ENCODE data around the gene FANCI. TPM values are rescaled to one million over a fixed set of nuclear protein-coding genes. Genes with fewer than 3 reads are reported as not detected.

FANCI gene
- total and polyA plus RNA-seq, 7 donors, result 2.0 to 16.0 (median 2.8) TPM

DNA sequence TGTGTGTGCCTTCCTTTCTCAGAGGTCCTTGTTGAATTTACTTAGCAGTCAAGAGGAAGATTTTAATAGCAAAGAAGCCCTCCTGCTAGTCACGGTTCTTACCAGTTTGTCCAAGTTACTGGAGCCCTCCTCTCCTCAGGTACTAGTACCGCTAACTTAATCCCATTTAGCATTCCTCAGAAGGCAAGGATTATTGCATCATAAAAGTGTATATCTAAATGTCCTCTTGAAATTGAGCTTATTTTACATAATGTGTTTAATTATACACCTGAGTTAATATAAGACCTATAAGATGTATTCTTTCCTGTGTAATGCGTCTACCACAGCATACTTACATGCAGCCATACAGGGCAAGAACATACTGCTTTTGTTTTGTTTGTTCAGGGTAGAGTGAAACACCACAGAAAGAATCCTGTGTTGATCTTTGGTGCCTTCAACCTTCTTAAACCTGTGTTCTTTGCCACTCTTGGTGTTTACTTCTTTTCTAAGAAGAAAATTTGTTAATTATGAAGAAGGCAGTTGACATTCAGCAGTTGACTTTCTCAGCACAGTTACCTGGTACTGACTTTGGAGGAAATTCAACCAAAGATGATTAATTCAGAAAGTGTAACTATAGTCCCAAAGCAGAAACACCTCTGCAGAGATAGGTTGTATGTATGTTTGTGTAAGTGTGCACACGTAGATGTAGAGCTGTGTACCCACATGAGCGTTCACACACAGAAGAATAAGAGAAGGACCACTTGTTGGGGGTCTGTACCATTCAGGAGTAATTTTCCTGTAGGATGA is 57.7 kb downstream of the FANCI start:
- intact Hi-C loops (cut with DNase I), result loop anchor here (2.0 kb wide), 1 partner anchor 19 kb away; no protein-coding TSS in a partner anchor
- 85 to 93% methylated on average over 5 of the region's 5 CpGs for WGBS, 2 donors
- Histone ChIP-seq H3K36me3 (no peaks in the 10 kb centered on the region), H3K4me3 (no peak overlapping the region), H3K9me3 (no peaks in the 10 kb centered on the region), H3K27ac (no peak overlapping the region), H3K4me1 (no peaks in the 10 kb centered on the region), H3K27me3 (no peaks in the 10 kb centered on the region)
- TF ChIP-seq POLR2AphosphoS5 (IDR thresholded peaks at IDR 0.05), result no peak
- no peak for TF ChIP-seq POLR2A (IDR thresholded peaks at IDR 0.05)
- TF ChIP-seq, protein P1, sequence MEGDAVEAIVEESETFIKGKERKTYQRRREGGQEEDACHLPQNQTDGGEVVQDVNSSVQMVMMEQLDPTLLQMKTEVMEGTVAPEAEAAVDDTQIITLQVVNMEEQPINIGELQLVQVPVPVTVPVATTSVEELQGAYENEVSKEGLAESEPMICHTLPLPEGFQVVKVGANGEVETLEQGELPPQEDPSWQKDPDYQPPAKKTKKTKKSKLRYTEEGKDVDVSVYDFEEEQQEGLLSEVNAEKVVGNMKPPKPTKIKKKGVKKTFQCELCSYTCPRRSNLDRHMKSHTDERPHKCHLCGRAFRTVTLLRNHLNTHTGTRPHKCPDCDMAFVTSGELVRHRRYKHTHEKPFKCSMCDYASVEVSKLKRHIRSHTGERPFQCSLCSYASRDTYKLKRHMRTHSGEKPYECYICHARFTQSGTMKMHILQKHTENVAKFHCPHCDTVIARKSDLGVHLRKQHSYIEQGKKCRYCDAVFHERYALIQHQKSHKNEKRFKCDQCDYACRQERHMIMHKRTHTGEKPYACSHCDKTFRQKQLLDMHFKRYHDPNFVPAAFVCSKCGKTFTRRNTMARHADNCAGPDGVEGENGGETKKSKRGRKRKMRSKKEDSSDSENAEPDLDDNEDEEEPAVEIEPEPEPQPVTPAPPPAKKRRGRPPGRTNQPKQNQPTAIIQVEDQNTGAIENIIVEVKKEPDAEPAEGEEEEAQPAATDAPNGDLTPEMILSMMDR (IDR thresholded peaks at IDR 0.05), result no peak
- TF ChIP-seq EP300 (IDR thresholded peaks at IDR 0.05), result no peak
- DNase-seq, result no peak

DNA sequence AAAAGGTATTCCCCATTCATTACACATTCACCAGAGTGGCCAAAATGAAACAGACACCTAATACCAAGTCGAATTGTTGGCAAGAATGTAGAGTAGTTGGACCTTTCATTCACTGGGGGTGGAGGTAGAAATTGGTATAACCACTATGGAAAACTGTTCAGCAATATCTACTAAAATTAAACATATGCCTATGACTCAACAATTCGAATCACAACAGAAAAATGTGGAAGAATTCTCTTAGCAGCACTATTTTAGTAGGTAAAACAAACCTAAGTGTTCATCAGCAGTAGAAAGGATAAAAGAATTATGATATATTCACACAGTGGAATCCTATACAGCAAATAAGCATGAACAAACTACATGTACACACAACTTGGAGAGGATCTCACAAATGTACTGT is 60.2 kb downstream of the FANCI start:
- Histone ChIP-seq H3K36me3 (no peaks in the 10 kb centered on the region), H3K4me3 (no peak overlapping the region), H3K9me3 (no peaks in the 10 kb centered on the region), H3K4me1 (no peaks in the 10 kb centered on the region), H3K27me3 (no peaks in the 10 kb centered on the region), H3K27ac (no peak overlapping the region)
- WGBS, 2 donors, result 87 to 96% methylated on average over 2 of the region's 2 CpGs
- TF ChIP-seq POLR2AphosphoS5 (IDR thresholded peaks at IDR 0.05), result no peak
- TF ChIP-seq EP300 (IDR thresholded peaks at IDR 0.05), result no peak
- TF ChIP-seq, protein P1 (IDR thresholded peaks at IDR 0.05), result no peak
- no peak for TF ChIP-seq POLR2A (IDR thresholded peaks at IDR 0.05)
- no peak for DNase-seq
- intact Hi-C loops (cut with DNase I), result loop anchor here (2.0 kb wide), 1 partner anchor 17 kb away; no protein-coding TSS in a partner anchor

DNA sequence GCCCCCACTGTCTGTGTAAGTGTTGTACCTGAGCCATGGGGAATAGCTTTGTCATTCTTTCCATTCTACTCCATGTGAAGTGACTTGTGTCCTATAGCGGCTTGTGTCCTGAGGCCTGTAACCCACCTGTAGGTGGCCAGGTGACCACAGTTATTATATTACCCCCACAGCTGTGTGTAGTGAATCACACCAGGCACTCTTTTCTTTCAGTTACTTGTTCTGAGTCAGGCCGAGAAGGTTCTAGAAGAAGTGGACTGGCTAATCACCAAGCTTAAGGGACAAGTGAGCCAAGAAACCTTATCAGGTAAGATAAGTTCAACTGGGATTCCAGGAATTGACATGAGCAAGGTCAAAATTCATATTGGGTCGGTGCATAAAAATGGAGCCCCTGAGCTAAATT is 61.6 kb downstream of the FANCI start:
- no peak for DNase-seq
- TF ChIP-seq, protein P1 (IDR thresholded peaks at IDR 0.05), result no peak
- TF ChIP-seq POLR2A (IDR thresholded peaks at IDR 0.05), result no peak
- no peak for TF ChIP-seq EP300 (IDR thresholded peaks at IDR 0.05)
- TF ChIP-seq POLR2AphosphoS5 (IDR thresholded peaks at IDR 0.05), result no peak
- Histone ChIP-seq H3K4me3 (no peak overlapping the region), H3K27me3 (no peaks in the 10 kb centered on the region), H3K4me1 (no peaks in the 10 kb centered on the region), H3K27ac (no peak overlapping the region), H3K36me3 (no peaks in the 10 kb centered on the region), H3K9me3 (no peaks in the 10 kb centered on the region)
- intact Hi-C loops (cut with DNase I), result no loop called here
- WGBS, 2 donors, result 96 to 97% methylated on average over 3 of the region's 3 CpGs

DNA sequence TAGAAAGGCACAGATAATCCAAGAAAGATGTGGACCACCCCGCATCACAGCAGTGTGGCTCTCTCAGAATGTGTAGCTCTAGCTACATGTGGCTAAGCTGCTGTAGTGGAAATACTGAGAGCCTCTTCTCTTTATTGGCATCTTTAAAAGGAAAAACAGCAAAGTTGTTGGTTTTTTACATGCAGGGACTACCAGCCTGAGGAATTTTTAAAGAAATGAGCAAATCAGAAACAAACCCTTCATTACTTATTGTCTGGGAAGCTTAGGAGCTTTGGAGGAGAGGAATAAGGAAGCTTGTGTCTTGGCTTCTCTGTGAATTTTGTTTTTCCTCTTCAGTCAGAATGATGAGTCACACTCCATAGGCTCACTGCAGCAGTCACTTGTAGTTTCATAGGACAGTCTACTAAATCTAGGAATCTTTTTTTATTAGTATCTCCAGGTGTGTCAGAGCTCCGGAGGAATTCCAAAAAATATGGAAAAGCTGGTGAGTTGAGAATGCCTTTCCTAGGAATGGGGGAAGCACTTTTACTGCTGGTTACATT is 63.3 kb downstream of the FANCI start:
- WGBS, 2 donors, result 92 to 96% methylated on average over 2 of the region's 2 CpGs
- intact Hi-C loops (cut with DNase I), result no loop called here
- no peak overlapping the region for H3K27ac ChIP-seq
- peaks cover 0 to 6% (median 0%) of the 10 kb centered on the region in 4 donors for H3K4me1 ChIP-seq
- TF ChIP-seq EP300 (IDR thresholded peaks at IDR 0.05), result no peak
- TF ChIP-seq POLR2A (IDR thresholded peaks at IDR 0.05), result no peak
- TF ChIP-seq, protein P1 (IDR thresholded peaks at IDR 0.05), result no peak
- no peak for TF ChIP-seq POLR2AphosphoS5 (IDR thresholded peaks at IDR 0.05)
- DNase-seq, result no peak
- H3K27me3 ChIP-seq, result no peaks in the 10 kb centered on the region
- no peaks in the 10 kb centered on the region for H3K36me3 ChIP-seq
- no peaks in the 10 kb centered on the region for H3K9me3 ChIP-seq
- no peak overlapping the region for H3K4me3 ChIP-seq

All from sigmoid colon (tissue), 7 donors.